AG04450 (cell line): ENCODE data around the gene WNT5B. TPM values are rescaled to one million over a fixed set of nuclear protein-coding genes. Genes with fewer than 3 reads are reported as not detected.

Experiments used
- CTCF ChIA-PET: fragments of 300-600, 350-600 bp; formaldehyde crosslinking; extraction: SDS; loops from one replicate; lab custom pipeline; 2022; ENCODE audit warnings: antibody characterized with exemption, inconsistent platforms; lab: Charles Lee
- POLR2A ChIA-PET: fragments of 350-600 bp; formaldehyde crosslinking; extraction: SDS; loops from one replicate; lab custom pipeline; 2021; ENCODE audit warnings: antibody characterized with exemption, inconsistent platforms; lab: Yijun Ruan, JAX
- DNase-seq: peaks from one replicate; pipeline ENCODE4 v3.0.0-alpha.2; 2011; ENCODE audit warnings: low read depth, low spot score
- H3K27ac ChIP-seq: one replicate; pipeline ENCODE4 v1.5.1; 2012; ENCODE audit warnings: low read depth, low read length, control low read depth
- H3K27me3 ChIP-seq: one replicate; pipeline ENCODE4 v1.6.0; 2012; ENCODE audit warnings: low read length; ENCODE audit not compliant: control insufficient read depth, insufficient read depth
- H3K4me3 ChIP-seq: 2 replicates; pipeline ENCODE4 v1.5.1; 2011; ENCODE audit warnings: mild to moderate bottlenecking, low read depth, low read length, control low read depth
- H3K9me3 ChIP-seq: 2 replicates; pipeline ENCODE4 v1.5.1; 2012; ENCODE audit warnings: low read length; ENCODE audit not compliant: control insufficient read depth, insufficient read depth
- CTCF ChIP-seq: IDR thresholded peaks from 2 replicates; pipeline ENCODE4 v1.5.1; 2011; ENCODE audit warnings: low read depth, low read length, control low read depth, inconsistent platforms
- polyA plus RNA-seq: library from polyadenylated mRNA; depleted of rRNA; stranded (reverse); fragments of >200 nt; gene quantifications from 2 replicates; pipeline ENCODE4 v1.2.3, GENCODE V29; 2011

The WNT5B gene
- polyA plus RNA-seq, 1 experiment, result 22.2 TPM

- POLR2A ChIA-PET, result no interaction called here
Observed at GRCh38 chr12:1616233-1617066, 12.6 kb upstream of the WNT5B start.

GRCh38 chr12:1618489-1618888, 10.5 kb upstream of the WNT5B start:
- H3K4me3 ChIP-seq, result no peak overlapping the region
- DNase-seq, result no peak
- TF ChIP-seq CTCF, result no peak
- H3K9me3 ChIP-seq, result no peaks in the 10 kb centered on the region
- POLR2A ChIA-PET, result no interaction called here
- no peaks in the 10 kb centered on the region for H3K27me3 ChIP-seq
- CTCF ChIA-PET, result interaction anchor here (1.2 kb wide), 1 partner anchor 501 kb away, joined by 3 read pairs; no protein-coding TSS in a partner anchor
- H3K27ac ChIP-seq, result no peak overlapping the region

More at GRCh38 chr12:1616233-1617066, 12.6 kb upstream of the WNT5B start:
- Histone ChIP-seq H3K27me3 (no peaks in the 10 kb centered on the region), H3K27ac (no peak overlapping the region), H3K4me3 (no peak overlapping the region), H3K9me3 (no peaks in the 10 kb centered on the region)
- CTCF ChIA-PET, result interaction anchor here (1.0 to 1.5 kb wide), 3 partner anchors 13 to 499 kb away, joined by 3 read pairs; no protein-coding TSS in a partner anchor
- DNase-seq, result no peak
- TF ChIP-seq CTCF, result no peak

- Histone ChIP-seq H3K27ac (no peak overlapping the region), H3K9me3 (no peaks in the 10 kb centered on the region), H3K27me3 (no peaks in the 10 kb centered on the region), H3K4me3 (no peak overlapping the region)
- DNase-seq, result no peak
- ChIA-PET CTCF (interaction anchor here (0.6 to 1.2 kb wide), 2 partner anchors 65 to 501 kb away, joined by 3 to 5 read pairs; no protein-coding TSS in a partner anchor), POLR2A (no interaction called here)
- TF ChIP-seq CTCF, result no peak
Observed at GRCh38 chr12:1619159-1619558, 9.9 kb upstream of the WNT5B start.

GRCh38 chr12:1619587-1619986, 9.4 kb upstream of the WNT5B start:
- no peak for TF ChIP-seq CTCF
- Histone ChIP-seq H3K9me3 (no peaks in the 10 kb centered on the region), H3K27me3 (no peaks in the 10 kb centered on the region), H3K4me3 (no peak overlapping the region), H3K27ac (no peak overlapping the region)
- DNase-seq, result no peak
- ChIA-PET CTCF (interaction anchor here (0.6 to 1.2 kb wide), 2 partner anchors 65 to 502 kb away, joined by 3 to 5 read pairs; no protein-coding TSS in a partner anchor), POLR2A (no interaction called here)

GRCh38 chr12:1620092-1620491, 8.9 kb upstream of the WNT5B start:
- no peaks in the 10 kb centered on the region for H3K27me3 ChIP-seq
- ChIA-PET CTCF (interaction anchor here (0.6 kb wide), 1 partner anchor 66 kb away, joined by 5 read pairs; no protein-coding TSS in a partner anchor), POLR2A (no interaction called here)
- no peak for DNase-seq
- no peaks in the 10 kb centered on the region for H3K9me3 ChIP-seq
- no peak overlapping the region for H3K4me3 ChIP-seq
- no peak overlapping the region for H3K27ac ChIP-seq
- no peak for TF ChIP-seq CTCF
